NCI-H2081 treated with DMSO at 0.1 percent for 48 hours (cell line): ENCODE measurements around the gene SESN2.

Experiments
- DNase-seq: peaks from one replicate; lab custom pipeline; 2025; lab: John Stamatoyannopoulos, UW

Gene SESN2

GRCh38 chr1:28259252-28259933 is at the start of gene SESN2:
Gene SESN2 (plus strand): TSS chr1:28259518. CDS start chr1:28259848, 330 bp downstream.
- DNase-seq = peak; percentile 59

GRCh38 chr1:28209700-28210099 is 49.6 kb upstream of the SESN2 start:
- no peak for DNase-seq

DNA sequence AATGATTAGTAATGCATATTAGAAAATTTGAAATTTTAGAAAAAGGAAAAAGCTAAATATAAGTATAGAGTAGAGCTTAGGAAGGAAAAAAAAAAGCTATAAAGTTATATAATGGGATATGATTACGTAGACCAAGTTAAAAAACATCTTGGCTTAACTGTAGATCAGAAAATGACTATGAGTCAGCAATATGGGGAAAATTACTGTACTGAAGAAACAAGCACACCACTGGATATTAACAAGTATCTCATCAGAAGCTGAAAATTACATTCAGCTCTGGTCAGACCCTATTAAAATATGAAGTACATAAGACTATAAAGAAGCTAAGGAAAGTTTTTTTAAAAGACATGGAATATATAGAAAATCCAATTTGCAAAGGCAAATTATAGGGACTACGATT is 46.0 kb upstream of the SESN2 start:
- no peak for DNase-seq

DNA sequence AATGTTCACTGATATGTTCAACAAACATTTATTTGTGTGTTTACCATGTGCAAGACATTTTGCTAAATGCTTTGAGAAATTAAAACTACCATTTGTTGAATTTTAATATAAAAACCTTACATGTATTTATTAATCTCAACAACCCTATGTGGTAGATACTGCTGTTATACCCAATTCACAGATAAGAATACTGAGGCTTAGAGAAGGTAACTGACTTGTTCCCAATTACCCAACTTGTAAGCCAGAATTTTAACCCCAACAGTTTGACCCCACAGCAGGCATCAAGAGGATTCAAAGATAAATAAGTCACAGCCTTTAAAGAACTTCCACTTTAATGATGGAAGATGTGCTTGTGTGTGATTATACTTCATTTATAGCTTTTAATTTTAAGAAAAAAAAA is 30.2 kb upstream of the SESN2 start:
- no peak for DNase-seq

- no peak for DNase-seq
Measured at GRCh38 chr1:28229996-28230395, 29.3 kb upstream of the SESN2 start.

DNA sequence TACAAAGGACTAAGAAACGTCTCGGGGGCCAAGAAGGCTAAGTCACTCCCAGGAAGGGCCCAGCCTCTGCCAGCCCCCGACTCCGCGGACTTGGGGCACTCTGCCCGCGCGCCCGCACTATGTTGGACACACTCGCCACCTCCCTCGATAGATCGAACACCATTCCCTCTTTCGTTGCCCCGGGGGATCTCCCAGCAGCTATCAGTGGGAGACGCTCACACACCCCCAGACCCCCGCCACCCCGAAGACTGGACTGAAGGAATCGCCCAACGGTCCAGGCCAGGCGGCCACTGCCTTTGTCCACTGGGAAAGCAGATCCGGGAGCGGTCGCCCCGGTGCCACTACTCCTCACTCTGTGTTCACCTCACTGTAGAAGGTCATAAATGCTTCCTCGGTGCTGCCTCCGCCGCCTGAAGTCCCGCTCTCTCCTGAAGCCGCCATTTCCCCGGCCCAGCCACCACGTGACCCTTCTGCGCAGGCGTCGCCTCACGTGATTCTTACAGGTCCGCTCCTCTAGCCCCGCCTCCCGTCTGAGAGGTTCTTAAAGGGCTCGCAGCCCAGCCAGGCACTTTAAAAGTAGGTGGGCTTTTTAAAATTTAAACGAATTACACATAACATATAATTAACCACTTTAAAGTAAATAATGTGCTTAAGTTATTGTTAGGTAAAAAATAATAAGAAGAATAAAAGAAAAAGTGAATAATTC is 26.6 kb upstream of the SESN2 start, which contains the start of gene DNAJC8:
DNAJC8 (minus strand) TSS at position 472 of the 706 bp plus-strand sequence; CDS start at position 441, 31 bp downstream.
- peak; percentile 40 for DNase-seq

- no peak for DNase-seq
Measured at GRCh38 chr1:28233264-28233606, 26.1 kb upstream of the SESN2 start.

DNA sequence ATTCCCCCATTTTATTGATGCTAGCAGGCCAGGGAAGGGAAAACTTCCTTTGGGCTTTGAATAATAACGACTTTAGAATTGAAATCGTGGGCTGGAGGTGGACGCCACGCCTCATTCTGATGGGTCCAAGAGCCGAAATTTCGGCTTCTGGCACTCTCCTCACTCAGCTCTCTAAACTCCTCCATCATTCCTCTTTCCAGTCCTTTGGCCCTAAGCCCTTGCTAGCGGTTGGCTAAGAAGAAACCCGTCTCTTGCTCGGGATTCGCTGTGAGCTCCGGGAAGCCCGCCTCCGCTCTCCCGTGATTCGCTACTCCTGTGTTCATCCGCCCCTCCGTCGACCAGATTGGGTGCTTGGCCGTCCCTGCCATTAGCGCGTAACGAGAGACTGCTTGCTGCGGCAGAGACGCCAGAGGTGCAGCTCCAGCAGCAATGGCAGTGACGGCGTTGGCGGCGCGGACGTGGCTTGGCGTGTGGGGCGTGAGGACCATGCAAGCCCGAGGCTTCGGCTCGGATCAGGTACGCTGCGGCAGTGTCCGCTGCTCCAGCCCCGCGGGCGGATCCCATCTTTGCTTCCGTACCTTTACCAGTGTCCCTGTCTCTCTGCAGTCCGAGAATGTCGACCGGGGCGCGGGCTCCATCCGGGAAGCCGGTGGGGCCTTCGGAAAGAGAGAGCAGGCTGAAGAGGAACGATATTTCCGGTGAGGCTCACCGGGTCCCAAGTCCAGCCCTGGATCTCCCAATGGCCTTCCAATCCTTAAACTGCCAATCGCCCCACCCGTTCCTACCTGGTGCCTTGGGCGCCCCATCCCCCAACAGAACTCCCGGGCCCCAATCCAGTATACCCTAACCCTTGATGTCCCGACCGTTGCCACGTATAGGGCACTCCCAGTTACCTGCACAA is 23.3 kb upstream of the SESN2 start, which contains the start of gene ATP5IF1:
ATP5IF1 (plus strand) TSS at position 370 of the 901 bp plus-strand sequence; CDS start at position 430, 60 bp downstream.
- peak; percentile 96 for DNase-seq

DNA sequence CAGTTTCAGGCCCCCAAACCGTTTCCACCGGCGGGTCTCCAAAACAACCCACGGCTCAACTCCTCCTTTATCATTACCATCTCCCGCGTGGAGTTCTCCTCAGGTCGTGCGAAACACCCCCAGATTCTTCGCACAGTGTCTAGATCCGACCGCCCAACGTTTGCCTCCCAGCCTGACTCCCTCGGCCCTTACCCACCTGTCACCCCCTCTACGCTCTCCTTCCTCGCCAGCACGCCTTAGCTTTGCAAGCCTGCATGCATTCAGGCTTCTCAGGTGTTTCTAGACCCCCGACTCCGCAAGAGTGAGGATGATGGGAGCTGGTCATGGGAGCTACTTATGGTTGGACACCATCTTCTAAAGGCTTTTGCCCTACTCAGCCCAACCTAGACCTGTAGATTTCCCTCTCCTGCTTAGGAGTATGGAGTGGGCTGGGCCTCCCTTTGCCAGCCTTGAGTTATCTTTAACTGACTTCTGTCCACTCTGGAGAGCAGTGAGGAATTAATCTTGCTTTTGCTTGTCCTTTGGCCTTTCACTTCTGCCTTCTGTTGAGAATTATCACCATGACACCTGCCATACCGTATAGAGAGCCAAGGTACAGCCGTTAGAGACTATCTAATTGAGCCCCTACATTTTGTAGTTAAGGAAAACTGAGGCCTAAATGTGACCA is 22.5 kb upstream of the SESN2 start:
- no peak for DNase-seq

DNA sequence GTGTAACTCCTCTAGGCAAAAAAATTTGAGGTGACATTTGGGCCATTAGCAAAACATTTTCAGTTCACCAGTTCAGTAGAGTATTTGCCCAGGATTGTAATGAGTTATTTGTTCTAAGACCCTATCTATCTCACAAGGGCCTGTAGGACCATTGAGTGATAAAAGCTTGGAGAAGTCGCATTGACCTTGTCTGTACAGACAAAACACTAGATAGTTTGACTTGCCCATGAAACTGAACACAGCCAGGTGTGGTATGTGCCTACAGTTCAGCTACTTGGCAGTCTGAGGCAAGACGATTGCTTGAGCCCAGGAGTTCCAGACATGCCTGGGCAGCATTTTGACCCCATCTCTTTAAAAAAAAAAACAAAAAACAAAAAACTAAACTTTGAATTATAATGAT is 20.3 kb upstream of the SESN2 start:
- DNase-seq = no peak

DNA sequence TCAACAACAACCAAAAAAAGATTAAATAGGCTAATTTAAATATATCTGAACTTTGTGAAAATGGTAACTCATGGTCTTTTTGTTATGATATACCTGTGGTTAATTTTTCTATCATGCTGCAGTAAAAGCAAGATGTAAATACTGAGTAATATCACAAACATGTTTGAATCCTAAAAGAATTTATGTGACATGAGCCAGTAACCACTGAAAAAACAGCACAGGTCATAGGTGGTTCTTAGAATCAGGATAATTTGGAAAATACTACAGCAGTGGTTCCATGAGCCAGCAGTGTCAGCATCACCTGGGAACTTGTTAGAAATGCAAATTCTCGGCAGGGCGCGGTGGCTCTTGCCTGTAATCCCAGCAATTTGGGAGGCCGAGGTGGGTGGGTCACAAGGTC is 19.3 kb upstream of the SESN2 start:
- DNase-seq = no peak

DNA sequence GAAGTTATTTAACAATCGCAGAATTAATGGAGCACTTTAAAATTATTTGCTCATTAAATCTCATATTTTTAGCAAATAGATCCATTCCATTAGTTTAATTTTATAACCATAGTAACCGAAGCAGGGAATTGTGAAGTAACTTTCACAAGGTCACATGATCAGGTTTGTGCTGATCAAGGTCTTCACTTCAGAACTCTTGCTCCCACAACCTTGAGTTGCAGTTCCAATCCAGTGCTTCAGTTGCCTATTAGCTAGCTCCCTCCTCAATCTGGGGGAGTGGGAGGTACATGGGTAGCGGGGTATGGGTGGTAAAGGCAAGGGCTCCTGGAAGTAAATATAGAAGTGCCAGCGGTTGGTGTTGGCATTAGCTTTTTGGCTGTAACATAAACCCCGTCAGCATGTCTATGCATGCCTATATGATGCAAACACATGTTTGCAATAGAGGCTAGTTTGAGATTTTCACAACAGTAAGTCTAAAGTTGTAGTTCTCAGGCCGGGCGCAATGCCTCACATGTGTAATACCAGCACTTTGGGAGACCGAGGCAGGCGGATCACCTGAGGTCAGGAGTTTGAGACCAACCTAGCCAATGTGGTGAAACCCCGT is 17.6 kb upstream of the SESN2 start:
- no peak for DNase-seq

DNA sequence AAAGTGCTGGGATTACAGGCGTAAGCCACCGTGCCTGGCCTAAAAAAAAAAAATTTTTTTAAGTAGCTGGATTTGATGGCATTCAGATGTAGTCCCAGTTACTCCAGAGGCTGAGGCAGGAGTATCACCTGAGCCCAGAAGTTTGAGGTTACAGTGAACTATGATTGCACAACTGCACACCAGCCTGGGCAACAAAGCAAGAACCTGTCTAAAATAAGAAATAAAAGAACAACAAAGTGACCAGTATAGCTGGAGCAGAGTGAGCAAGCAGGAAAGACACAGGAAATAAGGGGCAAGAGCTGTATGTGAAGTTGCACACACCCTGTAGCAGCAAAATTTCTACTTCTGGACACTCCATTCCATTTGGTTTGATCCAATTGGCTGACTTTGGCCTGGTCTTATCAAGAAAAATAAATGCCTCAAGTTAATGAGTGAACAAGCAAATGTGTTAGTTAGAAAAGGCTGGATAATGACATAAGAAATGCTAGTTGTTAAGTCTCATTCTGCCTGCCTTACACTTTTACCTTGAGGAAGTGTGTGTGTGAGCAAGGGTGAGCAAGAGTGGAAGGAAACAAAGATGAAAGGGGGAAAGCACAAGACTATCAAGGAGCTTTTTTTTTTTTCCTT is 15.5 kb upstream of the SESN2 start:
- DNase-seq = no peak

DNA sequence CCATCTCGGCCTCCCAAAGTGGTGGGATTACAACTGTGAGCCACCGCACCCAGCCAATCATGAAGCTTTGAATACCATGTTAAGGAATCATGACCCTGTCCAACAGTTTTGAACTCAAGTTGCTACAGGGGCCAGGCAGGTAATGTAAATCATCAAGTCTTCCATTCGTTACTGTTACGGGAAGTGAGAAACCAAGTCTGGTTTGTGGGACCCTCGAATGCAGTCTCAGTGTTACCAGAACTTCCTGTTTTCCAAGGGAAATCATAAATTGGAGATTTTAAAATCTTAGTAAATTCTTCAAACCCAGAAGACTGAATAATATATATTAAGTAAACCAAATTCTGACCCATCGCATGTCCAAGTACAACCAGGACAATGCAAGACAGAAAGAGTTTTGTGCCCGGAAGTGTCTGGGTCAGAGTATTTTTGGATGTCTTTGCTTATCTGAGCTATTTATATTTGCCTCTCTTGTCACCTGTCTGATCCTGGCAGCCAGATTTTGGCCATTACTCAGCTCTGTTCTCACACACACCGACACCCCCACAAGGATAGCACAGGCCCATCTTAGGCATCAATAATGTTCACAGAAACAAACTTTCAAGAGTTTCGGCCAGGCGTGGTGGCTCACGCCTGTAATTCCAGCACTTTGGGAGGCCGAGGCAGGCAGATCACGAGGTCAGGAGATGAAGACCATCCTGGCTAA is 14.6 kb upstream of the SESN2 start:
- no peak for DNase-seq

DNA sequence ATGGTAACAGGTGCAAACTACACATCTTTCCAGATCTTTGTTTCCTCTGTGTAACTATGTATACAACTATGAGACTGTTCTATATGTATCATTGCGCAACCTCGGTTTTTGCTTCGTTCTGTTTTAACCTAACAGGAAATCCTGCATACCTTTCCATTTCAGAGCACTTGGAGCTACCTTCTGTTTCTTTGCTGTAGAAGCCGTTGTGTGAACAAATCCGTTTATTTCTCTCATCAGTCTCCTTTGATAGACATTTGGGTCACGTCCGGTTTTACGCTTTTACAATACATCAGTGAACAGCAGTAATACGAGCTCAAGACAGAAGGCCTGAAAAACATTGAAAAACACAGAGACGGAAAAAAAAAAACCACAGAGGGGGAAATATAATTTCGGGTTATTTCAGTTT is 12.9 kb upstream of the SESN2 start:
- DNase-seq = no peak

- DNase-seq = no peak
Measured at GRCh38 chr1:28247612-28248272, 11.6 kb upstream of the SESN2 start.

DNA sequence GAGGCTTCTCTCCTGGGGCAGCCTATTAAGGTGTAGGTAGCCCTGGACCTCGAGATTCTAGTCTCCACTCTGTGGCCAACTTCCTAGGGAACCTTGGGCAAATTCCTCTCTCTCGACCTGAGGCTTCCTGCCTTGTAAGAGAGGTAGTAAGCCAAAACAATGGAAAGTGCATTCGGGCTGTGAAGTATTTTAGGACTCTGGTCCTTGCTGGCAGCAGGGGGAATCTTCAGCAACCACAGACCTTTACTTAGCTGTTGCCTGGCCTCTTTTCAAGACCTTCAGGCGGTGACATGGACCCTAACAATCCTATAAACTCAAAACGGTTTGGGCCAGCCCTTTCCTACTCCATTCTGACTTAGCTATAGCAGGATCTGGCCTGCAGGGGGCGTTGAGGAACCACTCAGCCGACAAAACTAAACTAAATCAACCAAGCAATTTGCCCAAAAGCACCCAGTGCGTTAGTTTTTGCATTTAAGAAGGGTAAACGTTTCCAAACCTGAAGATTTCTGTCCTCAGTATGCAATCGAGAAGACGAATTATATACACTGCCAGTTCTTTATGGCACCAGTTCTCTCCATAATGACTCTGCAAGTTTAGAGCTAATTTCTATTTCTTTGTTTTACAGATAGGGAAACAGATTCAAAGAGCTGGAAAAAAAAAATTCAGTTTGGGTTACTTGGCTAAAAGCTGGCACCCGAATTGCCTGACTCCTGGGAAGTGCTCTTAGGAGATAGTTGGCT is 10.9 kb upstream of the SESN2 start:
- peak; percentile 37 for DNase-seq

- DNase-seq = no peak
Measured at GRCh38 chr1:28249013-28249865, 10.1 kb upstream of the SESN2 start.
